Stimulated activated naive CD4-positive, alpha-beta T cell (primary cell): ENCODE measurements around the gene TFF3.

Experiments used
- DNase-seq, 6 experiments: peaks; one replicate each; lab custom pipeline; 2025; lab: John Stamatoyannopoulos, UW

TFF3 gene

DNA sequence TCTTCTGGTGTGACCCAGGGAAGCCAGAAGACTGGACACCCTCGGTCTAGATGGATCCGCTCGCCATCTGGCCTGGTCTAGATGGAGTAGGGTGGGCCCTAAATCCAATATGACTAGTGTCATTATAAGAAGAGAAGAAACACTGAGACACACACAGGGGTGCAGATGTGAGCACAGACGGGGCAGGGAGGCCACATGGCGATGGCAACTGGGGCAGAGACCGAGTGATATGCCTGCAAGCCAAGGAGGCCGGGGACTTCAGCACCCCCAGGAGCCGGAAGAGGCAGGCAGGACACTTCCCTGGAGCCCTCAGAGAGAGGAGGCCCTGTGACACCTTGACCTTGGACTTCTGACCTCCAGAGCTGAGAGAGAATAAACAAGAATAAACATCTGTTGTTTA is 5.6 kb upstream of the TFF3 start:
- DNase-seq: no peak

DNA sequence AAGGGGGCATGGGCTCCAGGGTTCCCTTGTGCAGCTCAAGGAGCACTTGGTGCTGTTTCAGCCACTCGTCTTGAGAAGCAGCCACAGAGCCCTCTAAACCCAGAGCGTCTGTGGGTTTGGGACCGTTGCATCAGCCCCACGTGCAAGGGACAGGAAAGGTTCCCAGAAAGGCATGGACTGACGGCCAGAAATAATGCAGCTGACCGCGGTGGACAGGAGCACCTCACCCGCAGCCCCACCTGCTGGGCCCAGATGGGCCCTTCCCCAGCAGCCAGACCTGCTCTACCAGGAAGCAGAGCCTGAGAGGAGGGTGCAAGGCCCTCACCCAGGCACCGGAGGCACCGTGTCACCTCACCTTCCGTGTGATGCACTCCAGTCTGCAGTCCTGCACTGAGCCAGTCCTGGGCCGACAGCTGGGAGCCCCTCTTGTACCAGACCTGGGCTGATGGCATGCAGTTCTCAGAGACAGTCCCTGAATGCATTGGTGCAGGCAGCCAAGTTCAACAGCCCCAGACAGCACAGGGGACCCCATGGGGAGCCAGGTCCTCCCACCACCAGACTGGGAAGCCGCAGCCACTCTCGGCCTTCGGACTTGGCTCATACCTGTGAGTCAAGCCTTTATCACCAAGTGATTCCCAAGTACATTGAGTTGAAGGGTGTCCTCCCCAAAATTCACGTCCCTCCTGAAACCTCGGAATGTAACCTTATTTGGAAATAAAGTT is 4.8 kb upstream of the TFF3 start:
- no peak for DNase-seq

DNA sequence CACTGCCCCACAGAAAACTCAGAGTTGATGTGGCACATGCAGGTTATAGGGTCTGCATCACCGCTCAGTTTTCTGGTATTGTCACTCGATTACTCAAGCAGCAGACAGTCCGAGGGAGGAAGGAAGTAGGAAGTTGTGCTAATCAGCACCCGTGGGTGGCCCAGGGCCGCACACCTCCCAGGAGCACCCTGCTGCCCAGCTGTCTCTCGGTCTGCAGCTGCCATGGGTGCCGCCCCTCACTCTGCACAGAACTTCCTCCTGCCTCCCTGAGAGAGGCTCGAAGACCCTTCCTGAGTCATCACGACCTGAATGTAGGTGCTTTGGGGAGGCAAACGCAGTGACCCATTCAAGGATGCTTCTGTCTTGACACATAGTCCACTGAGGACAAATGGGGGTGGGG is 4.2 kb upstream of the TFF3 start:
- no peak for DNase-seq

DNA sequence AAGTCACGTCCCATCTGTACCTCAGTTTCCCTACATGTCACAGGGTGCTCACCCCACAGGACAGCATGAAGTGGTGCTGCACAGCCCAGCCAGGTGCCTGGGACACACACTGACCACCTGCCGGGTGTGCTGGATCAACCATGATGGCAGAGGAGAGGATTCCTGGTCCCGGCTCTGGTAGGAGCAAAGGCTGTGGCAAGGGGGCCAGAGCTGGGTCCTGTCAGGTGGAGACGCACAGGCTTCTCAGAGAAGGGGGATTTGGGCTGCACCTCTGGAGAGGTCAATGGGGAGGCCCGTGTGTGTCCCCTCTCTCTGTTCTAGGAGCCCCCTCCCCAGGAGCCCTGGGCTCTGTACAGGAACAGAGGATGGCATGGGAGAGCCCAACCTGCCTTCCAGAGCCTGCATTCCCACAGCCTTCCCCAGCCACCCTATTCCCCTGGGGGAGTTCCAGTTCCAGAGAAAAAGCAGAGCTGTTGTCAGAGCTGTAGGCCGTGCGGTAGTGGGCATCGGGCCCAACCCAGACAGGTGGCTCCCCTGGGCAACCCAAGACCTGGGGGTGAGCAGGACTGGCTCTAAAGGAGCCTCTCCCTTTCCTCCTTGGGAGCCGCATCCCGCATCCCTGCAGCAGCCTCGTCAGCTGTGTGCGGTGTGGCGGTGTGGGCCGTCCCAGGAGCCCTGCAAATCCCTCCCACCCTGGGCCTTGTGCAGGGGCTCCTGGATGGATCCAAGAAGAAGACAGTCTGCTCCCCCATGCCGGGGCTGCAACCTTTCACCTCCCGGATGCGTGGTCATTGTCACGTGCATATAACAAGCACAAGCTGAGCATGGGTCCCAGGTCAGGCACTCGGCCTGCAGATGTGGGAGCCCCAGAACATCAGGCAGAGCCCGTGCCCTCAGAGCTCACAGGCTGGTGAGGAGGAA is 2.9 kb upstream of the TFF3 start:
- DNase-seq: no peak

DNA sequence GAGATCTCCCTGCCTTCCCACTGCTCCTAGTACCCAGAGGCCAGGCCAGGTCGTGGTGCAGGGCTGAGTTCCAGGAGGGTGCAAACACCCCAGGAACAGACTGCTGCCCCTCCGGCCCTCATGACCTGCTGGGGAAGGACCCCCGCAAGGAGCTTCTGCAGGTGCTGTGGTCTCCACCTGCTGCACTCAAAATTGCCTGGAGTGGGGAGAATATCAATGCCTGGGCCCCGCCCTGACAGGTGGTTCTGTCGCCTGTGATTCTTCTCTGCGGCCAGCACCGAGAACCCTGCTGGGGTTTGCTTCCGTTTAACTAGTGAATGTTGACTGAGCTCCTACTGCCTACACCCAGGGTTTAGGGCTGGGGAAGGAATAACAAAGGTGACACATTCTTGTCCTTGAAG is 2.1 kb upstream of the TFF3 start:
- DNase-seq: no peak

DNA sequence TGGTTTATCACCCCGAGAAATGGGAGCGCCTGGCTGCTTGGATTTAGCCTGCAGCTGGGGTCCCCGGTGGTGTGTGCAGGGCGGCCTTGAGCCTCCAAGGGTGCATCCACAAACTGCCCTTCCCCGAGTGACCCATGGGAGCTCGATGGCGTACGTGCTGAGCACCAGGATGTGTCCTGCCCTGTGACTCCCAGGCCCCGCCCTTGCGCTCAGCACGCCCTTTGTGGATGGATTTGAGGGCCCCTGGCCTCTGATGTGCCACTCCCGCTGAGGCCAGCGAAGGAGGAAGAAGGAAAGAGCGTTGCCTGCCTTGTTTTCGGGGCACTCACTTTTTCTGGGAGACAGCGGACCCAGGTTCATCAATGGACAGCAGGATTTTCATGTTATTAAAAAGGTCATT is 1.7 kb upstream of the TFF3 start:
- no peak for DNase-seq

DNA sequence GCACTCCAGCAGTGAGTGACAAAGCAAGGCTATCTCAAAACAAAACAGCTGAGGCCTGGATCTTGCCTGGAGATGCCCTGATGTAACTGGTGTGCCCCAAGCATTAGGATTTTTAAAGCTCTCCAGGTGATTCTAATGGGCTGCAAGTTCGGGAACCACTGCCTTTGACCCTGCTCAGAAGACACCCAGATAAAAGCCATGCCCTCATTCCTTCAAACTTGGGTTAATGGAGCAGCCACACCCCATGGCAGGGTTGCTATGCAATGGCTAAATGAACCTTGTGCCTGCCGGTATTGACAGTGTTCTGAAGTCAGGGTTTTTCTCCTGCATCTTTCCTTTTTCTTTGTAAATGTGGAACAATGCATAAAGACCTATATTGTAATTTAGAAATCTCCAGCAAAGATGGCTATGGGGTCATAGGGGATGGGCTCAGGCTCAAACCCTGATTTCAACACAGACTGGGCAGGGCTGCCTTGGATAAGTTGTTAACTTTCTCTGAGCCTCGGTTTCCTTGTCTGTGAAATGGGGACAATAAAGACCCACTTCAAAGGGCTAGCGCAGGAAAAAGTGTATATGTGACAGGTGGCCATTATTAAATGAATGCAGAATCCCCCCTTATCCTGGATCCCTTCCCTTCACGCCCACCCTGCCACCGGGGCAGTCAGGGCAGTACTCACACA is 453 bp downstream of the TFF3 start:
- no peak for DNase-seq

DNA sequence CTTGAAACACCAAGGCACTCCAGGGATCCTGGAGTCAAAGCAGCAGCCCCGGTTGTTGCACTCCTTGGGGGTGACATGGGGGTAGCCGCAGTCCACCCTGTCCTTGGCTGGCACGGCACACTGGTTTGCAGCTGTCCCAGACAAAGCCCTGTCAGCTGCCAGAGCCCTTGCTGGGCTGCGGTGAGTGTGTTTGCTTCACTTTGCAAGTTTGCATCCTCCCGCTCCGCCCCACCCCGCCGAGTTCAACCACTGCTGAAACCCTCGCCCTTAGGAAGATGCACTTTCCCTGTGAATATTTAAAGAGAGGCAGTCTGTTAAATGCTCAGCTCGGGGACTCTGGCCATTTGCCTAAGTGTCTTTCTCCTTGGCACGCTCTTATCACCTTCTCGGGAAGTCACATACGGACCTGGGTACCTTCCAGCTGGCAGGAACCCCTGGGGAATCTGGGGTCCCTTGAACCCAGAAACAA is 1.7 kb downstream of the TFF3 start:
- no peak for DNase-seq

DNA sequence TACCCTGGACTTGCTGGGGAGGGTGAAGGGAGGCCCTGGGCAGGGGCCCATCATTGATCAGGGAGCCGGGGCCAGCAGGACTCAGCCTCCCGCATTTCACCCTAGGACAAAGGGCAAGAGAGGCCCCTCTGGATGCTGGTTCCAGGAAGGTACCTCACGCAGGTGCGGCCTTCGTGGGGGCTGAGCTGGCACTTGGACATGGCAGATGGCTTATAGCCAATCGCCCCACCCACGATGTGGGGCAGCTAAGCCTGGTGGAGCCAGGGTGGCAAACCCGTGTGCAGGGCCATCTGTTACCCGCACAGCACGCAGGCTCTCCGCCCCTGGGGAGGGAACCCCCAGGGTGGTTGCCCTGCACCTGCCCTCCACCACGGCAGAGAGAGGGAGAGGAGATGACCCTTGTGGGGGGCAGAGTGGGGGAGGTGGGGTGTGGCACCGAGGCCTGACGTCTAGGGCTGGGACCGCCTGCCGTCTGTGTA is 2.5 kb downstream of the TFF3 start:
- DNase-seq: no peak

DNA sequence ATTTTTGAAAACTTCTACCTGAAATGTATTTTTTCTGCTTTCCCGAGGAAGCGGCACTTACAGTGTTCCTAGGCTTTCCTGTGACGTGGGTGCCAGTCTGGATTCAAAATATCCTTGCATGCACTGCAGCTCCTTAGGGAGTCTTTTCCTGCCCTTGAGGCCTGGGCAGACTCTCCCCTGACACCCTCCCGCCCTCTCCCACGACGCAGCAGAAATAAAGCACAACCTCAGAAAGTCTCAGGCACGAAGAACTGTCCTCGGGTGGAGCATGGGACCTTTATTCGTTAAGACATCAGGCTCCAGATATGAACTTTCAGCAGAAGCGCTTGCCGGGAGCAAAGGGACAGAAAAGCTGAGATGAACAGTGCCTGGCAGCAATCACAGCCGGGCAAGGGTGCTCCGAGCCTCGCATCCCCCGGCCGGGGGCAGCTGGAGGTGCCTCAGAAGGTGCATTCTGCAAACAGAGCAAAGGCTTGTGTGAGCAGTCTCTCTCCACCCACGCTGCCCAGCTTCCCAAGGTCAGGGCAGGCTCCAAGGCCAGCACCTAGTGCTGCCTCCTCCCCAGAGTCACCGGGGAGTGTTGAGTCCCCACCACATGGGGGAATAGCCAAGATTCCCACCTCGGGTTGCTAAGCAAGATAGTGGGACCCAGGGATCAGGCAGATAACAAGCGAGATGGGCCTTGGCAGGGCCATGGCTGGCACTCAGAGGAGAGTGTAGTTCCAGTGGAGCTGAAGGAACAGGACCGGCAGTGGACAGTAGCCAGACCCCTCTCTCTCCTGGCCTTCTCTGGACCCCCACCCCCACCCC is 3.2 kb downstream of the TFF3 start:
- no peak for DNase-seq

DNA sequence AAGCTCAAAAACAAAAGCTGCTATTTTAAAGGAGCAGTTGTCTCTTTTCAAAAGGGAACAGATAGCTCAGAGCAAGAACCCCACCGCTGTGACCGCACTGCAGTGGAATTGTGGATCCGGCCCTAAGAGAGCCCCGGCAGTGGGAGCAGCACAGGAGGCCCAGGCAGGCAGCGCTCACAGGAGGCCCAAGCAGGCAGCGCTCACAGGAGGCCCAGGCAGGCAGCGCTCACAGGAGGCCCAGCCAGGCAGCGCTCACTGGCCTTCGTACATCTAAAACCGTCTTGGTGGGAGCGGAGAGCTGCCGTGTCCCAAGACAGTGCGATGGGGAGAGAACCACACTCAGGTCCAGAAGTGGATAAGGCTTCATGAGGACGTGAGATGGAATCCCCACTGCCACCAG is 4.0 kb downstream of the TFF3 start:
- no peak for DNase-seq

DNA sequence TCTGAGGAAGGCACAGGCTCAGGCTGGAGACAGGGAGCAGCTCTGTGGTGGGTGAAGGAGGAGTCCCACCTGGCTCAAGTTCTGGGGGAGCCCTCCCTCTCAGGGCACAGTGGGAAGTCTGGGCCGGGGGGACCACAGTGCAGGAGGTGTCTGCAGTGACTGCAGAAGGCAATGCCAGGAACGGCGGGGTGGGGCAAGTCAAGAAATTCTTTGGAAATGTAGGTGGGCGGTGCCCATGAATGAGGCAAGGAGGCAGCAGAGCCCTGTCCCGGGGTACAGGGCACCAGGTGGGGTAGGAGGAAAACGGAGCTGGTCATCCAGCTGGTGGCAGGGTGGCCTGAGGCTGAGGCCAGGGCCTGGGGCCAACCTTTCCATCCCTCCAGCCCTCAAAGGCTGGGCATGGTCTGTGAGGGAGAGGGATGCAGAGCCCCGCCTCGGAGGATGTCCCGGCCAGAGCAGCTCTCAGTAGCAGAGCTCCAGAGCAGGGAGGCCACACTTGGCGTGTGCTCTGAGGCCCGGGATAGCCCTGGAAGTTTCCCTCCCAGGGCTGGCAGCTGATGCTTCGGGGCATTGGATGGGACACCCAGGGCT is 4.7 kb downstream of the TFF3 start:
- DNase-seq: no peak

DNA sequence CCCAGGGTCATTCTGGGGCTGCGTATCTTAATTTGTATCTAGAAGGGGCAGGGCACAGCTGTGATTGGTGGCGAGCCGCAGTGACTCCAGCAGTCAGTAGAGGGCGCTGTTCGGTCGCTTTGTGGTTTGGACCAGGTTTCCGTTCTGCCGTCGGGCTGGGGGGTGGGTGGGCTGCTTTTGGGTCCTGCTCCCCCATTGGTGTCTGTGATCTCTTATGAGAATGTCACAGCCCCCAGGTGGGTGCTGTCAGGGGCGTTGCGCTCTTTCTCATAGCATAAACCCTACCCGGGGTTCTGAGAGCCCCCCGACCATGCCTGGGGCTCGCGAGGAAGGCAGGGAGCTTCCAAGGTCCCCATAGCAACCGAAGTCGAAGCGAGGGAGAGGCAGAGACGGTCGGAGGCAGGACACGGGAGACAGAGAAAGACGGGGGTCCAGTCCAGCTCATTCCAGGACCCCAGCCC is 5.4 kb downstream of the TFF3 start:
- DNase-seq: peak; percentile 39 to 80 (median 61)

DNA sequence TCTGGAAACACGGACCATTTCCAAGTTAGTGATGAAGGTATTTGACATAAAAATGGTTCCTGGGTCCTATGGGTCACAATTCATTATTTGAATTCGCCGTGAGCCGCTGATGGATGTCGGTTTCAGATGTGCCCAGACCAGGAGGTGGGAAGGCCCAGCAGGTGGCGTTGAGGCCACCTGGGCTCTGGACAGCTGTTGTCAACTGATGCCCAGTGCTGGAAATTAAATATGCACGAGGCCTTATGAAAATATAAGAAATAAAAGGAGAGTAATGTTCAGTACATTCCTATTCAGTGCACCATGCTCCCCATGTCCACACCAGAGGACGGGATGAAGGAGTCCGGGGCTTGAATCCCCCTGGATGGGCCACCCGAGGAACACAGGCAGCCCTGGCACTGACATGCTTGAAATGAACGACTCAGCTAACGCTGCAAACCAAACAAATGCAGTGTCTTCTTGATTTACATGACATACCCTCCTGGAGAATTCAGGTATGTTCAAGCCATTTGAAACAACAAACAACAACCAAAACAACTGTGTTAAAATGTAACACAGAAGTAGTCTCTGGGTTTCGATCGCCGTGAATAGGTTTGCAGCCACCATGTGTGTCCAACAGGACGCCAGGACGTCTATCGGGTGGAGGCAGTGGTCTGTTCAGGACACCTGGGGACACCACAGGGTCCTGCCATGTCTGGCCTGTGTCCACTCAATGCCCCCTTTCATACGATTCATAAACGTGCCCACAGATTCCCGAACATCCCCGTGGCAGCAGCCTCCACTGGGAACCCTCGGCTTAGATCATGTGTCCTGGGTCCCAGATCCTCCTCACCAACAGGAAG is 6.1 kb downstream of the TFF3 start:
- no peak for DNase-seq

DNA sequence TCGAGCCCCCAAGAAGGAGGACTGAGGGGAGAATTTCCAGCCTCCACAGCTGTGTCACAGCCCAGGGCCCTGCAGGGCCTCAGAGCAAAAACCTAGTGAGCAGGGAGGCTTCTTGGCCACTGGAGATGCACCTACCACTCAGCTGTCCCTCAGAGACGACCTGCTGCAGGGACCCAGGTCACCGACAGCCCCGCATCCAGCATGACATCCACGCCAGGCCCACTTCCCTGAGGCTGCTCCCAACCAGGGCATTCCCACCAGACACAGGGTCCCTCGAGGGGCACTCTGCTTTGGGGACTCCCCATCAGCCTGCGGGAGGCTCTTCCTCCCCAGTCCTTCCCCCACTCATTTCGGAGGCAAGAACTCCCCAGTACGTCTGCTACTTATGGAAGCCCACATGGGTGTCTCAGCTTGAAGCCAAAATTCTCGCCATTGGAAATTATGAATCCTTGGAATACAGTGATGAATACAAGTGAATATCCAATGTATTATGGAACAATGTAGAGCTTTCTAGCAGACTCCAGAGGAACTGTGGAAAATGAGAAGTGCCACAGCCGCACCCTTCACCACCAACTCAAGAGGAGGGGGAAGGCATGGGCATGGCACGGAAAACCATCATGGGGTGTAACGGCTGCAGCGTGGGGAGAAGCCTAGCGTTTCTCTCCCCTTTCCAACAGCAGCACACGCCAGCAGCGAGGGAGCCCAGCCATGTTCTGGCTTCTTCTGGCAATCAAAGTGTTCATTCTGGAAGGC is 6.9 kb downstream of the TFF3 start:
- DNase-seq: no peak

DNA sequence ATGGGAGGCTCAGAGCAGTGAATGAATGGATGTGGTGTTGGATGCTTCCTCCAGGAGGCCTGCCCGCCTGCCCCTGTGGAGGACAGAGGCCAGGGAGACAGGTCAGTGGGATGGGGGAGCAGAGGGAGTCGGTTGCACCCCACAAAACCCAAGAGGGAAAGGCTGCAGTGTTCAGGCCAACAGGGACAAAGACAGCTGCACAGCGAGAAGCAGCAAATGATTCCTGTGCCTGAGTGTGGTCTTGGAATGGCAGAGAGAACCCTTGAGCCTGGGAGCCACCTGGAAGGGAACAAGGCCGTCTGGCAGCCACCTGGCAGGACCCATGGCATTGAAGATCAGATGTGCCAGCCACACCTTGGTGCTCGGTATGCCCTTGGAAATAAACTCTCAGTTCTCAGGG is 8.1 kb downstream of the TFF3 start:
- no peak for DNase-seq

DNA sequence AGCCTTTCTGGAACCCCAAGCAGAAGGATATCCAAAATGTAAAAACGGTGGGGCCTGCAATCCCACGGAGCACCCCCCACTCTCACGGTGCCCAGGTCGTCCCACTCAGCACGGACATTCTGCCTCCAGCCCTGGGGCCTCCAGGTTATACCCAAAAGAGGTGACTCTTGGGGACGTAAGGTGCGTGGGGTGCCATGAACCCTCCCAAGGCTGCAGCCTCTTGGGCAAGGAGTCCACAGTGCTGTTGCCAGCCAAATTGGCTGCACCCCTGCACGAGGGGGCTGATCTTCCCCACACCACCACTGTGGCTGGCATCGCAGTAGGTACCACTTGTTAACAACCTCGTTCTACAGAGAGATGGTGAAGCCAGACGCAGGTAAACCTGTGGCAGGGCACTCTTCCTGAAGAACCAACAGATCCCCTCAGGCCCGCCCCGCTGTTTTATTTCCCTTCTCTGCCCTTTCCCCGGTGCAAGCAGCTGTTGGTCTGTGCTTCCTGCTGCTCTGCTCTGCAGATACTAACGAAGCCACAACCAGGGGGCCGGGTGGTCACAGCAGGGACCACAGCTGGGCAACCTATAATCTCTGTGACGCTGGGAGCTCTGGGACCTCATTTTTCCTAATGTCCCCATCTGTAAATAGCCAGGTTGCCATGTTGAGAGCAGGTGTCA is 8.7 kb downstream of the TFF3 start:
- DNase-seq: no peak

DNA sequence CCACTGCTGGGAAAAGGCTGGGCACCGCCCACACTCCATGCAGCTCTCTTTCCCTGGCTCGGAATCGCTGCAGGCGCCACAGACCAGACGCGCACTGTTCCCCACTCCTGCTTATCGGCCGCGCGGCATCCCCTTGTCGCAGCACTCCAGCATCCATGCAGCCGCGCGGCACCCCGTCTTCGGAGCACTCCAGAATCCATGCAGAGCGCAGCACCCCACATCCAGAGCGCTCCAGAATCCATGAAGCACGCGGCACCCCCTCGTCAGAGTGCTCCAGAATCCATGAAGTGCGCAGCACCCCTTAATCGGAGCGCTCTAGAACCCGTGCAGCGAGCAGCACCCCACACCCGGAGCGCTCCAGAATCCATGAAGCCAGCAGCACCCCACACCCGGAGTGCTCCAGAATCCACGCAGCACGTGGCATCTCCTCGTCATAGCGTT is 9.5 kb downstream of the TFF3 start:
- no peak for DNase-seq
